RWPE2 (cell line): ENCODE results near the gene SURF4.

Experiments
- ATAC-seq: fragments of 200-7000 bp; cut with Tn5 transposase; 3 replicates; pipeline ENCODE4 v1.9.1; 2021; ENCODE audit warnings: low read depth
- DNase-seq: peaks from one replicate; pipeline ENCODE4 v3.0.0-alpha.2; 2020; ENCODE audit warnings: low spot score
- H3K27ac ChIP-seq: fragments of 450-650 bp; 2 replicates; pipeline ENCODE4 v1.5.1; 2017; ENCODE audit warnings: mild to moderate bottlenecking; ENCODE audit not compliant: poor library complexity, severe bottlenecking
- H3K27me3 ChIP-seq: fragments of 250-450 bp; sonication (Bioruptor Pico); 2 replicates; pipeline ENCODE4 v1.5.1; 2021; ENCODE audit warnings: mild to moderate bottlenecking, moderate library complexity; ENCODE audit not compliant: insufficient read depth, poor library complexity, severe bottlenecking
- H3K36me3 ChIP-seq: fragments of 250-450 bp; sonication (Bioruptor Pico); 2 replicates; pipeline ENCODE4 v1.5.1; 2020; ENCODE audit warnings: low read depth, mild to moderate bottlenecking, moderate library complexity
- H3K4me1 ChIP-seq: fragments of 250-450 bp; sonication (Bioruptor Pico); 2 replicates; pipeline ENCODE4 v1.5.1; 2021; ENCODE audit warnings: mild to moderate bottlenecking, moderate library complexity; ENCODE audit not compliant: insufficient read depth, poor library complexity, severe bottlenecking
- H3K4me3 ChIP-seq: fragments of 250-450 bp; sonication (Bioruptor Pico); 2 replicates; pipeline ENCODE4 v1.5.1; 2021; ENCODE audit warnings: mild to moderate bottlenecking, moderate library complexity; ENCODE audit not compliant: severe bottlenecking
- H3K9me3 ChIP-seq: fragments of 250-450 bp; sonication (Bioruptor Pico); 2 replicates; pipeline ENCODE4 v1.5.1; 2021; ENCODE audit warnings: mild to moderate bottlenecking, moderate library complexity; ENCODE audit not compliant: severe bottlenecking
- TF ChIP-seq, protein P1 (sequence below): fragments of 450-650 bp; IDR thresholded peaks from one replicate; pipeline ENCODE4 v1.5.1; 2017; ENCODE audit warnings: mild to moderate bottlenecking, moderate library complexity; ENCODE audit not compliant: poor library complexity, severe bottlenecking

The SURF4 gene

DNA sequence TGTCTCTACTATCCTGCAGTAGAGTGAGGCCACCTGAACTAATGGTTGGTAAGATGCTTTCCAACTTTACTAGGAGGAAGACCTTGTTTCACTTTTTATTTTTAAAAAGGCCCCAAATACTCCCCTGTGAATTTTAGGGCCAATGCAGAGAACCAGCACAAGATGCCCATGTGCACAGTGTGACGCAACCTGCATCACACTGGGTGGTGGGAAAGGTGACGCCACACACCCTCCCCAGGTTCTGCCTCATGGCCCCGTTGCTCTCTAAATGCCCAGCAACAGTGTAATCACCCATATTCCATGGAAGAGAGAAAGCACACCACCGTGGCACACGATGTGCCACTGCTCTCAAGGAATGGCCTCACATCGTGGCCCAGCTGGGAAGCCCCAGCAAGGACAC is 6.4 kb downstream of the SURF4 start:
- ATAC-seq (no peak), DNase-seq (no peak)
- Histone ChIP-seq H3K4me3 (no peak overlapping the region), H3K27ac (no peak overlapping the region), H3K36me3 (peaks cover 91% of the 10 kb centered on the region), H3K27me3 (no peaks in the 10 kb centered on the region), H3K9me3 (no peaks in the 10 kb centered on the region), H3K4me1 (peaks cover 13% of the 10 kb centered on the region)
- TF ChIP-seq, protein P1, sequence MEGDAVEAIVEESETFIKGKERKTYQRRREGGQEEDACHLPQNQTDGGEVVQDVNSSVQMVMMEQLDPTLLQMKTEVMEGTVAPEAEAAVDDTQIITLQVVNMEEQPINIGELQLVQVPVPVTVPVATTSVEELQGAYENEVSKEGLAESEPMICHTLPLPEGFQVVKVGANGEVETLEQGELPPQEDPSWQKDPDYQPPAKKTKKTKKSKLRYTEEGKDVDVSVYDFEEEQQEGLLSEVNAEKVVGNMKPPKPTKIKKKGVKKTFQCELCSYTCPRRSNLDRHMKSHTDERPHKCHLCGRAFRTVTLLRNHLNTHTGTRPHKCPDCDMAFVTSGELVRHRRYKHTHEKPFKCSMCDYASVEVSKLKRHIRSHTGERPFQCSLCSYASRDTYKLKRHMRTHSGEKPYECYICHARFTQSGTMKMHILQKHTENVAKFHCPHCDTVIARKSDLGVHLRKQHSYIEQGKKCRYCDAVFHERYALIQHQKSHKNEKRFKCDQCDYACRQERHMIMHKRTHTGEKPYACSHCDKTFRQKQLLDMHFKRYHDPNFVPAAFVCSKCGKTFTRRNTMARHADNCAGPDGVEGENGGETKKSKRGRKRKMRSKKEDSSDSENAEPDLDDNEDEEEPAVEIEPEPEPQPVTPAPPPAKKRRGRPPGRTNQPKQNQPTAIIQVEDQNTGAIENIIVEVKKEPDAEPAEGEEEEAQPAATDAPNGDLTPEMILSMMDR: no peak

DNA sequence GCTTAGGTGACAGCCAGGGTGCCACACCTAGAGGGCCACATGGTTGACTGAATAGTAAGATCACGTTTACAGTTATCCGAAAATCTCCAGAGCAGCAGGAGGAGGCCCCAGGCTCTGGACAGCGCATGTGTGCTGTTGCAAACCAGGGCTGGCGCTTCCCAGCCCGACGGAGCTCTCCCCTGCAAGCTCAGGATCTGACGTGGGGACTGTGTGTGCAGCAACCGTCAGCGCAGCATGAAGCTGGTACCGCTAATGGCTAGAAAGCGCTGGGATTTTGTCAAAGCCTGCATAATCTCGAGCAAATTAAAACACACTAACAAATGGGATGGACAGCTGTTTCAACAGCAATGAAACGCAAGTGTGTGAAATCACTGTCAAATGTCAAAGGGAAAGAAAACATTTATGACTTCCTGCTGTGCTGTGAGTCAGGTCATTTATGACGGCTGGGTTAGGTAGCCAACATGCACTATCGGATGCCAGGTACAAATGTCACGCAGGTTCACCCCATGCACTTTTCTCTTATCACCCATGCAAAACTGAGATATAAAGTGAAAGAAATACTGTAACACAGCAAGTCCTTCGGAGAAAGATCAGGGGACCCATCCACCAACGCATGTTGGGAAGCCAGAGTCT is 7.5 kb downstream of the SURF4 start:
- TF ChIP-seq, protein P1: no peak

DNA sequence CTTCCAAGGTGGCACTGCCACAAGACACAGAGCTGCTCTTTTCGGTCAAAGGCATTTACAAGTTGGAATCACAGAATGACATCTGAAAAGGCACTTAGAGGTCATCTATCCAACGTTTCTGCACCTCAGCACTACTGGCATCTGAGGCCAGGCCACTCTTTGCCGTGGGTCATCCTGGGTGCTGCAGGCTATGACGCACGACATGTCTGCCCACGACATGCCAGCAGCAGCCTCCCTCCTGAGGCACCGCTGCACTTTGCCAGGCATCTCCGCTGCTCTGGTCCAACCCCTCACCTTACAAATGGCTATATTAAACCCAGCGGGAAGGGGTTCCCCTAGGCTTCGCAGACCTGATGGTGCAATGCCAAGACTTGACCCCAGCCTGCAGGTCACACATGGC is 8.1 kb downstream of the SURF4 start:
- H3K27me3 ChIP-seq: no peaks in the 10 kb centered on the region
- no peak overlapping the region for H3K4me3 ChIP-seq
- H3K4me1 ChIP-seq: peaks cover 13% of the 10 kb centered on the region
- peaks cover 94% of the 10 kb centered on the region for H3K36me3 ChIP-seq
- no peak for ATAC-seq
- no peak for DNase-seq
- TF ChIP-seq, protein P1: no peak
- H3K27ac ChIP-seq: no peak overlapping the region
- H3K9me3 ChIP-seq: no peaks in the 10 kb centered on the region

More for the DNA sequence above, 7.5 kb downstream of the SURF4 start:
- DNase-seq (no peak), ATAC-seq (no peak)
- Histone ChIP-seq H3K9me3 (no peaks in the 10 kb centered on the region), H3K36me3 (peaks cover 94% of the 10 kb centered on the region), H3K27me3 (no peaks in the 10 kb centered on the region), H3K4me3 (no peak overlapping the region), H3K4me1 (peaks cover 13% of the 10 kb centered on the region), H3K27ac (no peak overlapping the region)

DNA sequence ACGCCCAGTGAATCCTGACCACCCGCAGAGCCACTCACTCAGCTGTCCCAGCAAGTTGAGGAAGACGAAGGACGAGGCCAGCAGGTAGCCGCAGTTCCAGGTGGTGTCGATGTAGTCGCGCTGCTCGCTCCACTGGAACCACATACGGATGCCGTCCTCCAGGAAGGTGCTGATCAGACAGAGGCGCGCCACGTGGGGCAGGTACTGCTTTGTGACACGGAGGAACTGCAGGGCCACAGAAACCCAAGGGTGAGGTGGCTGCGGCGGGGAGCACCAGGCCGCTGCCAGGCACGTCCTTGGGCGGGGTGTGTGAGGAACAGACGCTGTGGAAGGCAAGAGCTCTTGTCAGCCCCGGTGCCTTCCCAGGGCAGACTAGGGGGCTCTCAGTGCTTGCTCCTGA is 8.6 kb downstream of the SURF4 start:
- Histone ChIP-seq H3K9me3 (no peaks in the 10 kb centered on the region), H3K27ac (no peak overlapping the region), H3K4me1 (peaks cover 13% of the 10 kb centered on the region), H3K36me3 (peaks cover 94% of the 10 kb centered on the region), H3K4me3 (no peak overlapping the region), H3K27me3 (no peaks in the 10 kb centered on the region)
- DNase-seq (no peak), ATAC-seq (no peak)
- TF ChIP-seq, protein P1: no peak

DNA sequence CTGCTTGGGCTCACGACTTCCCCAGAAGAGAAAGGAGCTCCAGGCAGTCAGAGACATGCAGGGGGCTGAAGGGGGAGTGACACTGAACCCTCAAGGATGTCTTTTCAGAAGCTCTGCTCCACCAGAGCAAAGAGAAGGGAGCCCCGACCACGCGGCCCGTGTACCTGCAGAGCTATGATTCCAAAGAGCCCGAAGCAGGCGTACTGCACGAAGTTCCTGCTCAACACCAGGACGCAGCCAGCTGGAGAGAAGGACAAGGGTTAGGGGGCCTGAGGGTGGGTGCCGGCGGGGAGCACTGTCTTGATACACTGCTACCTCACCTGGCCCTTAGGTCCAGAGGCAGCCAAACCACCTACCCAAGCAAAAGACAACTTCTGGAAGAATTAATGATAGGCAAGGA is 9.4 kb downstream of the SURF4 start:
- Histone ChIP-seq H3K27me3 (no peaks in the 10 kb centered on the region), H3K36me3 (peaks cover 94% of the 10 kb centered on the region), H3K4me1 (peaks cover 13% of the 10 kb centered on the region), H3K4me3 (no peak overlapping the region), H3K9me3 (no peaks in the 10 kb centered on the region), H3K27ac (no peak overlapping the region)
- DNase-seq: no peak
- TF ChIP-seq, protein P1: no peak
- no peak for ATAC-seq
